Measurements from ENCODE around the gene NAP1L4. TPM values are rescaled to one million over a fixed set of nuclear protein-coding genes. Genes with fewer than 3 reads are reported as not detected.

NAP1L4 gene
- total and polyA plus RNA-seq, 2 of the 4 experiments (the other 2 are of a cell fraction), result 71.5 to 80.7 TPM

GRCh38 chr11:2999464-2999998 lies 7.4 kb upstream of the NAP1L4 start (continued):
- TF ChIP-seq, protein P1, sequence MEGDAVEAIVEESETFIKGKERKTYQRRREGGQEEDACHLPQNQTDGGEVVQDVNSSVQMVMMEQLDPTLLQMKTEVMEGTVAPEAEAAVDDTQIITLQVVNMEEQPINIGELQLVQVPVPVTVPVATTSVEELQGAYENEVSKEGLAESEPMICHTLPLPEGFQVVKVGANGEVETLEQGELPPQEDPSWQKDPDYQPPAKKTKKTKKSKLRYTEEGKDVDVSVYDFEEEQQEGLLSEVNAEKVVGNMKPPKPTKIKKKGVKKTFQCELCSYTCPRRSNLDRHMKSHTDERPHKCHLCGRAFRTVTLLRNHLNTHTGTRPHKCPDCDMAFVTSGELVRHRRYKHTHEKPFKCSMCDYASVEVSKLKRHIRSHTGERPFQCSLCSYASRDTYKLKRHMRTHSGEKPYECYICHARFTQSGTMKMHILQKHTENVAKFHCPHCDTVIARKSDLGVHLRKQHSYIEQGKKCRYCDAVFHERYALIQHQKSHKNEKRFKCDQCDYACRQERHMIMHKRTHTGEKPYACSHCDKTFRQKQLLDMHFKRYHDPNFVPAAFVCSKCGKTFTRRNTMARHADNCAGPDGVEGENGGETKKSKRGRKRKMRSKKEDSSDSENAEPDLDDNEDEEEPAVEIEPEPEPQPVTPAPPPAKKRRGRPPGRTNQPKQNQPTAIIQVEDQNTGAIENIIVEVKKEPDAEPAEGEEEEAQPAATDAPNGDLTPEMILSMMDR (conservative IDR thresholded peaks at IDR 0.05; ENCODE audit: low read depth, low read length), result no peak
- no peak for TF ChIP-seq MXI1 (IDR thresholded peaks at IDR 0.05; ENCODE audit: borderline replicate concordance, low read depth, low read length)
- no peak for TF ChIP-seq RCOR1 (IDR thresholded peaks at IDR 0.05; ENCODE audit: insufficient replicate concordance, low read length)
- TF ChIP-seq FOS (IDR thresholded peaks at IDR 0.05; ENCODE audit: low read depth, low read length), result no peak

Data from IMR-90 (cell line).